WTC11 (cell line): ENCODE measurements around the gene TSSC4.

Source experiments
- ATF3 ChIP-seq: sonication (generic); formaldehyde crosslinking; conservative IDR thresholded peaks from 2 replicates; pipeline ENCODE4 v1.8.1; 2022; ENCODE audit warnings: mild to moderate bottlenecking, missing genetic modification reagents
- ATF6 ChIP-seq: sonication (generic); formaldehyde crosslinking; IDR thresholded peaks from 2 replicates; pipeline ENCODE4 v1.8.1; 2023; ENCODE audit warnings: mild to moderate bottlenecking, missing genetic modification reagents
- CTCF ChIP-seq: fragments of 200-600 bp; IDR thresholded peaks from 2 replicates; pipeline ENCODE4 v1.8.0; 2022; ENCODE audit warnings: antibody characterized with exemption
- FOXP1 ChIP-seq: sonication (generic); formaldehyde crosslinking; IDR thresholded peaks from 2 replicates; pipeline ENCODE4 v1.8.0; 2022; ENCODE audit warnings: missing genetic modification reagents, mild to moderate bottlenecking, moderate library complexity, borderline replicate concordance
- HMGA2 ChIP-seq: fragments of 250-450 bp; sonication (Bioruptor Pico); IDR thresholded peaks from 2 replicates; pipeline ENCODE4 v1.4.0; 2021; ENCODE audit warnings: mild to moderate bottlenecking, moderate library complexity
- JUN ChIP-seq: sonication (generic); formaldehyde crosslinking; IDR thresholded peaks from 2 replicates; pipeline ENCODE4 v1.8.0; 2023; ENCODE audit warnings: mild to moderate bottlenecking, missing genetic modification reagents
- NR2C2 ChIP-seq: sonication (generic); formaldehyde crosslinking; IDR thresholded peaks from 2 replicates; pipeline ENCODE4 v1.8.0; 2022; ENCODE audit warnings: mild to moderate bottlenecking, missing genetic modification reagents
- TCF7 ChIP-seq: sonication (generic); formaldehyde crosslinking; IDR thresholded peaks from 2 replicates; pipeline ENCODE4 v1.8.0; 2022; ENCODE audit warnings: mild to moderate bottlenecking, low read depth, missing genetic modification reagents, moderate library complexity
- USF2 ChIP-seq: sonication (generic); formaldehyde crosslinking; IDR thresholded peaks from 2 replicates; pipeline ENCODE4 v1.8.1; 2023; ENCODE audit warnings: mild to moderate bottlenecking, missing genetic modification reagents, moderate library complexity
- ZNF121 ChIP-seq: sonication (generic); formaldehyde crosslinking; IDR thresholded peaks from 2 replicates; pipeline ENCODE4 v1.8.0; 2023; ENCODE audit warnings: missing genetic modification reagents
- ZNF219 ChIP-seq: sonication (generic); formaldehyde crosslinking; IDR thresholded peaks from 2 replicates; pipeline ENCODE4 v1.8.0; 2023; ENCODE audit warnings: missing genetic modification reagents, mild to moderate bottlenecking, borderline replicate concordance
- ZNF317 ChIP-seq: sonication (generic); formaldehyde crosslinking; IDR thresholded peaks from 2 replicates; pipeline ENCODE4 v1.8.1; 2023; ENCODE audit warnings: low read depth, mild to moderate bottlenecking, moderate library complexity, missing genetic modification reagents, borderline replicate concordance

GRCh38 chr11:2425506-2425905, 25.0 kb downstream of the TSSC4 start:
- TF ChIP-seq ZNF219 (CRISPR knock-in tag) (no peak), ZNF317 (CRISPR knock-in tag) (no peak), FOXP1 (CRISPR knock-in tag) (no peak), CTCF (no peak), USF2 (no peak), HMGA2 (CRISPR knock-in tag) (no peak), TCF7 (CRISPR knock-in tag) (no peak), JUN (CRISPR knock-in tag) (no peak), NR2C2 (no peak), ATF6 (no peak), ZNF121 (no peak), ATF3 (CRISPR knock-in tag) (no peak)
